ENCODE results near the gene TOR2A.

DNA sequence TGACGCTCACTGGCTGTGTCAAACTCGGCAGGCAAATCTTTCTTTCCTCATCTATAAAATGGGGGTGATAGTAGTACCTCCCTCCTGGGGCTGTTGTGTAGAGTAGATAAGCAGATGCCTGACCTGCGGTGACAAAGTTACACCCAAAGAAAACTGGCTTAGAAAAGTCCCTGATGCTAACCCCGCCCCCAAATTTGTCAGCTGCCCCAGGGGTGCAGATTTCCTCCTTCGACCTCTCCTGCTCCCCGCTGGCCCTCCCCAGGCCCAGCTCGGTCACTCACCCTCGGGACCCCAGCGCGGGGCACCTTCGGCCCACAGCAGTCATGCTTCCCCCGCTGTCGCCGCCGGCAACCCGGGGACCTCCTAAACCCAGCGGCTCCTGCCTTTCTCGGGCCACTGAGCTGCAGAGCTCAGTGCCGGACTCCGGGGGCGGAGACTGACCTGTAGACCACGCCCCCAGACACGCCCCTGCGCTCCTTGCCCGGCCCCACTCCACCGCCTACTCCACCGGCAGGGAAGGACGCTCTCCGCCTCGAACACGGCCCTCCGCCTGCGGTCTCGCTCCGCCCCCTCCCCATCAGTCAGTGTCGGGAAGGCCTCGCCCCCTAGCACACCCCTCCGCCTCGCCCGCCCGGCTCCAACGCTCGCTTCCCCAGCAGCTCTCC, 35.9 kb upstream of the TOR2A start:
- TF ChIP-seq, protein P1, sequence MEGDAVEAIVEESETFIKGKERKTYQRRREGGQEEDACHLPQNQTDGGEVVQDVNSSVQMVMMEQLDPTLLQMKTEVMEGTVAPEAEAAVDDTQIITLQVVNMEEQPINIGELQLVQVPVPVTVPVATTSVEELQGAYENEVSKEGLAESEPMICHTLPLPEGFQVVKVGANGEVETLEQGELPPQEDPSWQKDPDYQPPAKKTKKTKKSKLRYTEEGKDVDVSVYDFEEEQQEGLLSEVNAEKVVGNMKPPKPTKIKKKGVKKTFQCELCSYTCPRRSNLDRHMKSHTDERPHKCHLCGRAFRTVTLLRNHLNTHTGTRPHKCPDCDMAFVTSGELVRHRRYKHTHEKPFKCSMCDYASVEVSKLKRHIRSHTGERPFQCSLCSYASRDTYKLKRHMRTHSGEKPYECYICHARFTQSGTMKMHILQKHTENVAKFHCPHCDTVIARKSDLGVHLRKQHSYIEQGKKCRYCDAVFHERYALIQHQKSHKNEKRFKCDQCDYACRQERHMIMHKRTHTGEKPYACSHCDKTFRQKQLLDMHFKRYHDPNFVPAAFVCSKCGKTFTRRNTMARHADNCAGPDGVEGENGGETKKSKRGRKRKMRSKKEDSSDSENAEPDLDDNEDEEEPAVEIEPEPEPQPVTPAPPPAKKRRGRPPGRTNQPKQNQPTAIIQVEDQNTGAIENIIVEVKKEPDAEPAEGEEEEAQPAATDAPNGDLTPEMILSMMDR (conservative IDR thresholded peaks at IDR 0.05; ENCODE audit: low read length), result no peak
- no peak for TF ChIP-seq EZH2phosphoT487 (IDR thresholded peaks at IDR 0.05; ENCODE audit: borderline replicate concordance)

All from Loucy (cell line).